ENCODE data around the gene CHD5. TPM values are rescaled to one million over a fixed set of nuclear protein-coding genes. Genes with fewer than 3 reads are reported as not detected.

Gene CHD5
- total and polyA plus RNA-seq, 2 experiments from 2014 or later: 0.10 to 0.11 TPM

DNA sequence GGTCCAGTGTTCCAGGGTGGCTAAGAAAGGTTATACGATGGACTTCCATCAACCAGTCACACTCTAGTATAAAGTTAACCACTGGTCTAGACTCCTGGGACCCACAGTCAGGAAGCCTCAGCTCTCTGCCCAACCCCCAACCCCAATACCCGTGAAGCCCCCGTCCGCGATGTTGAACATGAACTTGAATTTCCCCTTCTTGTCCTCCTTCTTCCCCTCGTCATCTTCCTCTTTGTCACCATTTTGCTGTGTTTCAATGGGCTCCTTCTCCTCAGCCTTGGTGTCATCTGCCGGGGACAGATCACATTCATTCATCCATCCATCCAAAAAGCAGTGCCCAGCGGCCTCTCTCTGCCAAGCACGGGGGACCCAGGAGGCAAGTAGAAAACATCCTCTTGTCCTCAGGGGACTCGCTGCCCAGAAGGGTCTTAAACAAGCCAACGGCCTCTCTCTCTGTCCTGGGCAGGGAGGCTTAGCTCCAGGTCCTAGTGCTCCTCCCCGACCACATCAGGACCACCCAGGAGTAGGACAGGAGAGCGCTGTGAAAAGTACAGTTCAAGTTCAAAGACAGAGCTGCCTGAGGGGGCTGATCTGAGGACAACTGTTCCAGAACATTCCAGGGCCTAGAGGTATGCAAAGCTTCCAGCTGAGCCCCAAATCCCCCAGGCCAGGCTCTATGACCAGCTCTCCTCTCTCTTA lies 68.0 kb downstream of the CHD5 start:
- Histone ChIP-seq H3K4me2 (ENCODE audit: unreplicated experiment) (no peak overlapping the region), H2AFZ (no peak overlapping the region), H3K4me1 (ENCODE audit: insufficient read depth) (peaks cover 6% of the 10 kb centered on the region; the same call in 1 of the 2 replicates), H3K9me2 (ENCODE audit: insufficient read depth) (no peaks in the 10 kb centered on the region), H3K4me3 (no peak overlapping the region), H4K20me1 (ENCODE audit: insufficient read depth) (no peaks in the 10 kb centered on the region), H3K79me2 (ENCODE audit: insufficient read depth) (no peaks in the 10 kb centered on the region), H3K9ac (no peak overlapping the region), H3K9me3 (ENCODE audit: low read depth) (no peaks in the 10 kb centered on the region), H3F3A (ENCODE audit: insufficient read depth) (peaks cover 12% of the 10 kb centered on the region), H3K27me3 (replicated peaks; ENCODE audit: insufficient read depth) (0 out of 2 replicates have a peak, but pooled peaks cover 4% of the 10 kb centered on the region), H3K27ac (no peak overlapping the region), H3K36me3 (ENCODE audit: low read depth) (no peaks in the 10 kb centered on the region)
- in situ Hi-C loops (cut with MboI): no loop called here
- TF ChIP-seq EZH2 (IDR thresholded peaks at IDR 0.05; ENCODE audit: insufficient read depth, poor library complexity, severe bottlenecking) (no peak), EZH2phosphoT487 (IDR thresholded peaks at IDR 0.05; ENCODE audit: insufficient read depth, low read depth) (no peak)
- DNase-seq: no peak
- 74 to 80% methylated on average over 13 of the region's 13 CpGs for WGBS, 2 experiments (ENCODE audit: low coverage in 1 of 2, low lambda C conversion rate in 2 of 2, missing lambda C conversion rate in 2 of 2)

- in situ Hi-C loops (cut with MboI): no loop called here
- Histone ChIP-seq H3K79me2 (ENCODE audit: insufficient read depth) (no peaks in the 10 kb centered on the region), H3K9me3 (ENCODE audit: low read depth) (no peaks in the 10 kb centered on the region), H3F3A (ENCODE audit: insufficient read depth) (peaks cover 12% of the 10 kb centered on the region), H3K36me3 (ENCODE audit: low read depth) (no peaks in the 10 kb centered on the region), H3K27ac (no peak overlapping the region), H2AFZ (no peak overlapping the region), H3K4me3 (no peak overlapping the region), H4K20me1 (ENCODE audit: insufficient read depth) (no peaks in the 10 kb centered on the region), H3K9ac (no peak overlapping the region), H3K4me2 (ENCODE audit: unreplicated experiment) (no peak overlapping the region), H3K4me1 (ENCODE audit: insufficient read depth) (peaks cover 6% of the 10 kb centered on the region; the same call in 1 of the 2 replicates), H3K9me2 (ENCODE audit: insufficient read depth) (no peaks in the 10 kb centered on the region), H3K27me3 (replicated peaks; ENCODE audit: insufficient read depth) (0 out of 2 replicates have a peak, but pooled peaks cover 4% of the 10 kb centered on the region)
- peak; percentile 52 for DNase-seq
- no peak for TF ChIP-seq EZH2 (IDR thresholded peaks at IDR 0.05; ENCODE audit: insufficient read depth, poor library complexity, severe bottlenecking)
- TF ChIP-seq EZH2phosphoT487 (IDR thresholded peaks at IDR 0.05; ENCODE audit: insufficient read depth, low read depth): no peak
- WGBS, 2 experiments (ENCODE audit: low coverage in 1 of 2, low lambda C conversion rate in 2 of 2, missing lambda C conversion rate in 2 of 2): 57 to 60% methylated on average over 24 of the region's 24 CpGs
These were observed 68.5 kb downstream of the CHD5 start for GRCh38 chr1:6111571-6111970.

- Histone ChIP-seq H3K9me3 (ENCODE audit: low read depth) (no peaks in the 10 kb centered on the region), H3K79me2 (ENCODE audit: insufficient read depth) (no peaks in the 10 kb centered on the region), H2AFZ (no peak overlapping the region), H3K36me3 (ENCODE audit: low read depth) (no peaks in the 10 kb centered on the region), H3K4me3 (no peak overlapping the region), H3K9ac (no peak overlapping the region), H4K20me1 (ENCODE audit: insufficient read depth) (no peaks in the 10 kb centered on the region), H3K9me2 (ENCODE audit: insufficient read depth) (no peaks in the 10 kb centered on the region), H3K27me3 (replicated peaks; ENCODE audit: insufficient read depth) (0 out of 2 replicates have a peak, but pooled peaks cover 4% of the 10 kb centered on the region), H3K4me1 (ENCODE audit: insufficient read depth) (no peaks in the 10 kb centered on the region), H3K27ac (no peak overlapping the region), H3K4me2 (ENCODE audit: unreplicated experiment) (no peak overlapping the region), H3F3A (ENCODE audit: insufficient read depth) (no peaks in the 10 kb centered on the region)
- in situ Hi-C loops (cut with MboI): no loop called here
- WGBS, 2 experiments (ENCODE audit: low coverage in 1 of 2, low lambda C conversion rate in 2 of 2, missing lambda C conversion rate in 2 of 2): 62 to 71% methylated on average over 11 to 15 of the region's 15 CpGs
- no peak for TF ChIP-seq EZH2phosphoT487 (IDR thresholded peaks at IDR 0.05; ENCODE audit: insufficient read depth, low read depth)
- no peak for TF ChIP-seq EZH2 (IDR thresholded peaks at IDR 0.05; ENCODE audit: insufficient read depth, poor library complexity, severe bottlenecking)
- no peak for DNase-seq
These were observed 69.8 kb downstream of the CHD5 start for GRCh38 chr1:6110326-6110725.

DNA sequence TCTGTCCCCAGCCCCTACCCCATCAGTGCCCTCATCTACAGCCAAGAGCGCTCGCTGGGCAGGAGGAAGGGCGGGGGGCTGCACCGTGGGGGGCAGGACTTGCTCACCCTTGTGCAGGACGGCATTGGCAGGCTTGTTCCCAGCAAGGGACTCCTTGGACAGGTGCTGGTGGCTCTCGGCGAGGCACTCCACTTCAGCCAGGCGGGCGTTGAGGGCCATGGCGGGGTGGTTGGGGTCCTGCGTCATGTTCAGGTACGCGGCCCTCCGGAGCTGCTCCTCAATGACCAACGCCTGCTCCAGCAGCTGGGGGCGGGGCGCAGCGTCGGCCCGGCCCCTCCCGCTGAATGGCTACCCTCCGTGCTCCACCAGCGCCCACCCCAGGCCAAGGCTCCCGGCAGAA lies 70.4 kb downstream of the CHD5 start:
- no peaks in the 10 kb centered on the region for H3K9me2 ChIP-seq (ENCODE audit: insufficient read depth)
- H3K4me2 ChIP-seq (ENCODE audit: unreplicated experiment): no peak overlapping the region
- H3K27me3 ChIP-seq (replicated peaks; ENCODE audit: insufficient read depth): 0 out of 2 replicates have a peak, but pooled peaks cover 4% of the 10 kb centered on the region
- H3K27ac ChIP-seq: no peak overlapping the region
- H2AFZ ChIP-seq: no peak overlapping the region
- in situ Hi-C loops (cut with MboI): no loop called here
- no peaks in the 10 kb centered on the region for H3K4me1 ChIP-seq (ENCODE audit: insufficient read depth)
- H3K79me2 ChIP-seq (ENCODE audit: insufficient read depth): no peaks in the 10 kb centered on the region
- H3K9me3 ChIP-seq (ENCODE audit: low read depth): no peaks in the 10 kb centered on the region
- no peaks in the 10 kb centered on the region for H3F3A ChIP-seq (ENCODE audit: insufficient read depth)
- 76 to 77% methylated on average over 11 to 14 of the region's 24 CpGs for WGBS, 2 experiments (ENCODE audit: low coverage in 1 of 2, low lambda C conversion rate in 2 of 2, missing lambda C conversion rate in 2 of 2)
- no peak overlapping the region for H3K4me3 ChIP-seq
- no peak for DNase-seq
- no peak overlapping the region for H3K9ac ChIP-seq
- H3K36me3 ChIP-seq (ENCODE audit: low read depth): no peaks in the 10 kb centered on the region
- TF ChIP-seq EZH2phosphoT487 (IDR thresholded peaks at IDR 0.05; ENCODE audit: insufficient read depth, low read depth) (no peak), EZH2 (IDR thresholded peaks at IDR 0.05; ENCODE audit: insufficient read depth, poor library complexity, severe bottlenecking) (no peak)
- no peaks in the 10 kb centered on the region for H4K20me1 ChIP-seq (ENCODE audit: insufficient read depth)

Measured in GM23248 (cell line).